Body of pancreas (tissue), 4 donors: Measurements from ENCODE around the gene EME1.

Source experiments
- POLR2A ChIP-seq, 3 donors: fragments of 450-650 bp; IDR thresholded peaks; one replicate each; pipeline ENCODE4 v1.6.1; 2016; ENCODE audit warnings: antibody characterized with exemption in 3 of 3, mild to moderate bottlenecking in 2 of 3
- TF ChIP-seq, protein P1 (sequence below), 7 experiments: fragments of 450-650 bp in 4 of 7; fragments of 200-600 bp in 3 of 7; sonication (generic) in 3 of 7; IDR thresholded peaks; one replicate each; pipeline ENCODE4 v1.5.1; 2016 to 2019; ENCODE audit warnings: antibody characterized with exemption in 7 of 7

DNA sequence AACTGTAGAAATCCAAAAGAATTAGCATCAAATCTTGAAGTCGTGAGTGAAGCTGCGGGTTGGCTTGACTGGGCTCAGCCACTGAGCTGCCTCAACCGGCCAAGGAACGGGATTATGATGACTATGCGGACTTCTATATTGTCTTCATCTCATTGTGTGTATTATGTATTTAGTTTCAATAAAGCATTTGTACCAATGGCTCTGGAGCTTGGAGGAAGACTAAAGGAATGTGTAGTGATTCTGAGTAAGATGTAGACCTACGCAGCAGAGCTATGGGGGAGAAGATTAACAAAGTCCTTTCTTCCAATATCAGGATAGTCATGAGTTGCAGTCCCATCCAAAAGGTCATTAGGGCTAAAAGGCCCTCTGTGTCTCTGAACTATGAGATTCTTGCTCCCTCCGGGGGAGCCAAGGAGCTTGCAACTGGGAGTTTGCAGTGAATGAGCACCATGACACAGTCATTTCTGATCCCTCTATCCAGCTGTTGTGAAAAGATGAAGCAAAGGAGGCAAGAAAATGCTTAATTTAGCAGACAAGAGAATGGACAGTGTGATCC lies 8.3 kb downstream of the EME1 start:
- TF ChIP-seq POLR2A (IDR thresholded peaks at IDR 0.05) = no peak
- TF ChIP-seq, protein P1, sequence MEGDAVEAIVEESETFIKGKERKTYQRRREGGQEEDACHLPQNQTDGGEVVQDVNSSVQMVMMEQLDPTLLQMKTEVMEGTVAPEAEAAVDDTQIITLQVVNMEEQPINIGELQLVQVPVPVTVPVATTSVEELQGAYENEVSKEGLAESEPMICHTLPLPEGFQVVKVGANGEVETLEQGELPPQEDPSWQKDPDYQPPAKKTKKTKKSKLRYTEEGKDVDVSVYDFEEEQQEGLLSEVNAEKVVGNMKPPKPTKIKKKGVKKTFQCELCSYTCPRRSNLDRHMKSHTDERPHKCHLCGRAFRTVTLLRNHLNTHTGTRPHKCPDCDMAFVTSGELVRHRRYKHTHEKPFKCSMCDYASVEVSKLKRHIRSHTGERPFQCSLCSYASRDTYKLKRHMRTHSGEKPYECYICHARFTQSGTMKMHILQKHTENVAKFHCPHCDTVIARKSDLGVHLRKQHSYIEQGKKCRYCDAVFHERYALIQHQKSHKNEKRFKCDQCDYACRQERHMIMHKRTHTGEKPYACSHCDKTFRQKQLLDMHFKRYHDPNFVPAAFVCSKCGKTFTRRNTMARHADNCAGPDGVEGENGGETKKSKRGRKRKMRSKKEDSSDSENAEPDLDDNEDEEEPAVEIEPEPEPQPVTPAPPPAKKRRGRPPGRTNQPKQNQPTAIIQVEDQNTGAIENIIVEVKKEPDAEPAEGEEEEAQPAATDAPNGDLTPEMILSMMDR (IDR thresholded peaks at IDR 0.05) = no peak
